NCI-H2081 treated with DMSO at 0.1 percent for 48 hours (cell line): ENCODE data around the gene MKNK1.

Source experiments
- DNase-seq: peaks from one replicate; lab custom pipeline; 2025; lab: John Stamatoyannopoulos, UW

Gene MKNK1

GRCh38 chr1:46558141-46558963 lies 45.7 kb downstream of the MKNK1 start:
- DNase-seq: no peak

GRCh38 chr1:46557403-46557802 lies 46.7 kb downstream of the MKNK1 start:
- no peak for DNase-seq

GRCh38 chr1:46556822-46557221 lies 47.2 kb downstream of the MKNK1 start:
- no peak for DNase-seq

- DNase-seq: no peak
Observed at GRCh38 chr1:46555826-46556619, 48.0 kb downstream of the MKNK1 start.

- no peak for DNase-seq
Observed at GRCh38 chr1:46554597-46555381, 49.3 kb downstream of the MKNK1 start.

- no peak for DNase-seq
Observed at GRCh38 chr1:46554236-46554596, 49.9 kb downstream of the MKNK1 start.

DNA sequence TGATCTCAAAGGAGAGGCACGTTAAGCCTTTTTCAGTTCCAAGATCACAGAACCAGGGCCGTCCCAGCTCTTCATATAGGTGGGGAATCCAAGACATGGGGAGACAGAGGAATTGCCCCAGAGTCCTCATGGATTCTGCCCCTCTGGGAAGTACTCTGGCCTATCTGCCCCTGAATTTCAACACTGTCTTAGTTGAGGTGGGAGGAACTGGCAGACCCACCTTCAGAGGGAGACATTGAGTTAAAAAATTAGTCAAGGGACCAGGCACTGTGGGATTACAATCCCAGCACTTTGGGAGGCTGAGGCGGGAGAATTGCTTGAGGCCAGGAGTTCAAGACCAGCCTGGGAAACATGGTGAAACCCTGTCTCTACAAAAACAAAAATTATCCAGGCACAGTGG lies 50.6 kb downstream of the MKNK1 start:
- DNase-seq: no peak

GRCh38 chr1:46552357-46553237 lies 51.5 kb downstream of the MKNK1 start:
- no peak for DNase-seq

- no peak for DNase-seq
Observed at GRCh38 chr1:46551597-46552095, 52.4 kb downstream of the MKNK1 start, which contains the start of gene KNCN. Gene KNCN, minus strand, starts transcription at chr1:46551647. Its CDS starts 432 bp downstream, at chr1:46551215.

DNA sequence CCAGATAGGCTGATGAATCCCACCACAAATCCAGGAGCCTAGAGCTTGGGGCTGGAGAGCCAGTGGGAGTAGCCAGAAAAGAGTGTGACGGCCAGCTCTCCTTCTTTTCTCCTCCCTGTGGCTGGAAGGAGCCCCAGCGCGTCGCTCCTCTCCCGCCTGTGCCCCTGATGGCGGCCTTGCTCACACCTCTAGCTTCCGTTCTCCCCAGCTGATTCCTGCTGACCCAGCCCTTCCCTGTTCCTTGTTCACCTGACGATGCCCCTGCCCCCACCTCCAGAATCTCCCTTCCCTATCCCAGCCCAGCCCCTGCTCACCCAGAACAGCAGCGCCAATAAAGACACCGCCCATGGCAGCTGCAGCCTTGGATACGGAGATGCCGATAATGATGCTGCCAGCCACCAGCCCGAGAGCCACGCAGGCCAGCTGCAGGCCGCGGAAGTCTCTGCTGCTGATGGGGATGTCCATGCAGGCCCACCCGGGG lies 53.3 kb downstream of the MKNK1 start:
- no peak for DNase-seq

- no peak for DNase-seq
Observed at GRCh38 chr1:46549697-46550681, 54.1 kb downstream of the MKNK1 start.

- no peak for DNase-seq
Observed at GRCh38 chr1:46547481-46548383, 56.3 kb downstream of the MKNK1 start.

DNA sequence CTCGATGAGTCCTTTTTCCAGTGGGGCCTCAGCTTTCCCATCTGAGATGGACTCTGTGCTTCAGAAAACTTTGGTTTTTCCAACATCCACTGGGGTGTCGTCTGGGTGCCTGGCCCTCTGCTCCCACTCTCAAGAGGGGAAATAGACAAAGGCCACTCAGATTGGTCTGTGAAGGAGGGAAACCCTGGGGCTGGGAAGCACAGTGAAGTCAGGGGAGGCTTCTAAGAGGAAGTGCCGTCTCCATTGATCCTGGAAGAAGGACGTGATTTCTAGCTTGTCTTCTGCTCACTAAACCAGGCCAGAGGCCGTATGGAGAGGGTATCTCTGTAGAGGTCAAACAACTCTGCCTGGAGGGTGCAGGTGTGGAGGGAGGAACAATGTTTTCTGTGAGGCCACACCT lies 57.9 kb downstream of the MKNK1 start:
- DNase-seq: no peak

- DNase-seq: no peak
Observed at GRCh38 chr1:46545784-46546183, 58.3 kb downstream of the MKNK1 start.

DNA sequence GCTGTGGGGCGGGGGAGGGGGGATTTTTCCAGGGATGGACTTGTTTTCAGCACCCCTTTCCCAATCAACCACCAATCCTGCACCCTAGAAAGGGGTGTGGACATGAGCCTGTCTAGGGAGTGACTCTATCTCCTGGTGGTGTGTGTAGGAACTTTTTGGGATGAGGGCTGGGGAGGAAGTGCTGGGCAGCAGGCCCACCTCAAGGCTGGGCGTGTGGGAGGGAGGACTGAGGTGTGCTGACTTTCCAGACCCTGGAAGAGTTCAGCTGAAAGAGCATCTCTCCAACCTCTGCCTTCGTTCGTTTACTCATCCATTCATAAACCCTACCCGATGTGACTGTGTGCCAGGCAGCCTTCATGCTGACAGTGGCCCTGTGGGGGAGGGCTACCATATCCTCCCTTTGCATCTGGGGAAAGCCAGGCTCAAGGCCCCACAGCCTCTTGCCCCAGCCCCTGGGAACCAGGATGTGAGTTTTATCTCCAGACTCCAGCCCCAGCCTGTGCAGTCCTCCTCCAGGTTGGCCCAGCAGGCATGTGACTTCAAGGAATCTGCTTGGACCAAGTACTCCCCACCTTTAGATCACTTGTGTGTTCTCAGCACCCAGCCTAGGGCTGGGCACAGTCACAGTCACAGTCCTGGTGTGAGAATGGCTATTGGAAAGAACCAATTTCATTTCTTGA lies 59.4 kb downstream of the MKNK1 start:
- no peak for DNase-seq

DNA sequence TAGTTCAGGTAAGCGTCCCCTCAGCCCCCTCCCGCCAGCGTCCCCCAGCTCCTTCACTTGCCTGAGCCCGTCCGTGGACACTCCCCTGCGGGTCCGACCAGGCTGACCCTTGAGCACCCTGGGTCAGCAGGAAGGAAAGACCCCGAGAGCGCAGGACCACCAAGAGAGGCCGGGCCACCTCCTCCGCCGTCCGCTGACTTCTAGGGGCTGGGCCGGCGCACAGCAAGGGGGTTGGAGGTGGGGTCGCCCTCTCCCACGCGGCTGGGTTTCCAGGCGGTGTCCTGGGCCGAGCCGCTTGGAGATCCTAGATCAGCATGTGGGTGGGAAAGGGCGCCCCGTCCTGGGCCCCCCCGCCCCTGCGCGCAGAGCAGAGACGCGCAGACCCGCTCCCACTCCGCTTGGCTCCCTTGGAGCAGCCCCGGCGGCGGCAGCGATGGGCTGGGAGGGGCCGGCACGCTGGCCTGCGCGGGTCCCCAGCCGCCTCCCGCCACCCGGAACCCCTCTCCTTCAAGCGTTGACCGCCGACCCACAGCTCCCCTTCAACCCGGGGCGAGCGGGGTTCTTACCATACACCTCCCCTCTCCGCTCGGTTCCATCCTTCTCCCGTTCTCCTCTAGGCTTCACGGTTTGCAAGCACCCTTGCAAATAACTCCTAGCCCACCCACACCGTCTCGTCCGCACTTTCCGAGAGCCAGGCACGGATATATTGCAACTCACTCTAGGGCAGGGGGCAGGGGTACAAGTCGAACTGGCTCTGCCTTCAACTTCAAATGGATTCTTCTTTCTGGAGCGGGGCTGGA lies 60.1 kb downstream of the MKNK1 start:
- no peak for DNase-seq

DNA sequence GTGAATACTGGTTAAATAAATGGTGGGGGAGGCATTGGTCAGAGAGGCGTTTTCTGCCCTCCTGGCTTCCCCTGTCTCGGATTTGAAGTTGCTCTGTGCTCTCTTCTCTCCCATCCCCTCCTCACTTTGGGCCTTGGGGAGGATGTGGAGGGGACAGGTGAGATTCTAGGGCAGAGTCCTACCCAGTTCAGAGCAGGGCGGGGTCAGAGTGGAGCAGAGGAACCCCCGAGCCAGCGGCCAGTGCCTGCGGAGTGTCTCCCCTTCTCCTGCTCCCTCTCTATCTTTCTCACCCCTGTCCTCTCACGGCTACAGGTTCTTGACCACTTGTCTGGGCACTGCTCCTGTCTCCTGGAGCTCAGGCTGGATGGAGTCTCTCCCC lies 60.7 kb downstream of the MKNK1 start:
- DNase-seq: no peak
